ENCODE data around the gene HIPK2.
A peak's percentile ranks its signal among the peaks of the same experiment; 100 is the strongest.

The HIPK2 gene

DNA sequence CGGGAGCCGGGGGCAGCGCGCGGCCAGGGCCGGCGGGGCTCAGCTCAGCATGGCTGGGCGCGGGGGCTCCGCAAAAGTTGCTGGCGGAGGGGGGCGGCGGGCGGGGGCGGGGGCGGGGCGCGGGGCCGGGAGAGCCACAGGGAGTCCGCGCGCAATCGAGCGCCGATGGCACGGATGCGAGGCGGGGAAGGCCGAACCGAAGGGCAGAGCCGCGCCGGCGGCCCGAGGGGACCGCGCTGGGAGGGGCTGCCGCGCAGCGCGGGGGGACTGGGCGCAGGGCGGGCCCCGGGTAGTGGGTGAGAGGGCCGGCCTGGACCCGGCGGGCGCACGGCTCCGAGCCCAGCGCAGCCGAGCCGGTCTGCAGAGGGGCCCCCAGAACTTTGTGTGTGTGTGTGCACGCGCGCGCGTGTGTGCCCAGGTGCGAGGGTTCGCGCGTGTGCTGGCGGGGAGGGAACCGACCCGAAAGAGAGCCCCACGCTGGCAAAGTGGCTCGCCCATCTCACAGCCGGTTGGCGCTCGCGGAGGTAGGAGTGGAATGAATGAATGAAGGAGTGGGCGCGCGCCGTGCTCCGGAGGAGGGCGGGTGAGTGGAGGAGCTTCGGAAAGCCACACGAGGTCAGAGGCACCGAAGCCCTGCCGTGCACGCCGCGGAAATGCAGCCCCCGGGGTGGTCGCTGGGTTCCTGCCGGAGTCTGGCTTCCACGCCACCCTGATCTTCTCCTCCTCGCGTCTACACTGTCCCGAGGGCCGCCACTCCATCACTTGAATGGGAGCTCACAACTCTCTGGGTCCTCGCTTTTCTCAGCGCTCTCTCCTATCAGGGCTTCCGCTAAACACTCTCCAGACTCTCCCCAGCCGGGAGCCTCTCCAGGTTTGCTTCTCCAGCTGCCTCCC is at the start of gene HIPK2:
HIPK2 (minus strand) TSS at position 51 of the 894 bp plus-strand sequence. CDS start 375 bp downstream, outside the sequence.
- peak; percentile 23 to 71 (median 41) for DNase-seq (ENCODE audit: low read depth in 3 of 3)

- no peak for DNase-seq (ENCODE audit: low read depth in 3 of 3)
These were observed 49.2 kb upstream of the HIPK2 start for GRCh38 chr7:139827042-139827441.

- DNase-seq (ENCODE audit: low read depth in 3 of 3): no peak
These were observed 48.0 kb upstream of the HIPK2 start for GRCh38 chr7:139825666-139826290.

GRCh38 chr7:139823959-139824521 is 46.2 kb upstream of the HIPK2 start:
- no peak for DNase-seq (ENCODE audit: low read depth in 3 of 3)

DNA sequence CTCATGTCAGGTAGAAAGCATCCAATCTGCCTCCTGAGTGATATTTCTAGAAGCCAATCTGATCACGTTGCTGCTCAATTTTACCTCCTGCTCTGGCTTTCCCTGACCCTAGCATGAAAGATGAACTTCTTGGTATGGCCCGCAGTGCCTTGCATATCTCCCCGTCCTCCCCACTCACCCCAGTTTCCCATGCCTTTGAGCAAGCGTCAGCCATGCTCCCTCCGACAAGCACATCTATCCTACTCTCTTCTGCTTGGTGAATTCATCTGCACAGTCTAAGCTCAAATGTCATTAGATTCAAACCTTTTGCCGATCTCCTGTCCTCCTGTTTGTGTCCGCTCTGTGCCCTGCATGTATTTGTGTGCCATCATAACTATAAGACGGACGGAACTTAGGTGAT is 45.1 kb upstream of the HIPK2 start:
- DNase-seq (ENCODE audit: low read depth in 3 of 3): no peak

GRCh38 chr7:139821349-139822105 is 43.7 kb upstream of the HIPK2 start:
- no peak for DNase-seq (ENCODE audit: low read depth in 3 of 3)

GRCh38 chr7:139820089-139820488 is 42.3 kb upstream of the HIPK2 start:
- DNase-seq (ENCODE audit: low read depth in 3 of 3): no peak

DNA sequence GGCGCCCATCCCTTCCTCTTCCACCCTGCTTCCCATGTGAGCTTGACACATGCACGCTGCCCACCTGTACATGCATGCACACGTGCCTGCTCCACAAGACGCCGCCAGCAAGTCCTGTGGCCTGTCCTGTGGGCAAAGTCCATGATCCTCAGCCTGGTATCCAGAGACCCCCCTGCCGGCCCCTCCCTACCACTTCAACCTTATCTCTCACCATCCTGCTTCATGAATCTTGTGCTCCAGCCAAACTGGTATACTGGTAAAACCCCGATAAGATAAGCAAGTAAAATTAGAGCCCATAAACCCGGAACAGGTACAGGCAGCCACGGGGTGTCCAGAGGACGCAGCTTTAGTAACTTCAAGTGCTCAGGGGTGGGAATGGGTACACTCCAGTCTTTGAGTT is 39.5 kb upstream of the HIPK2 start:
- DNase-seq (ENCODE audit: low read depth in 3 of 3): no peak

DNA sequence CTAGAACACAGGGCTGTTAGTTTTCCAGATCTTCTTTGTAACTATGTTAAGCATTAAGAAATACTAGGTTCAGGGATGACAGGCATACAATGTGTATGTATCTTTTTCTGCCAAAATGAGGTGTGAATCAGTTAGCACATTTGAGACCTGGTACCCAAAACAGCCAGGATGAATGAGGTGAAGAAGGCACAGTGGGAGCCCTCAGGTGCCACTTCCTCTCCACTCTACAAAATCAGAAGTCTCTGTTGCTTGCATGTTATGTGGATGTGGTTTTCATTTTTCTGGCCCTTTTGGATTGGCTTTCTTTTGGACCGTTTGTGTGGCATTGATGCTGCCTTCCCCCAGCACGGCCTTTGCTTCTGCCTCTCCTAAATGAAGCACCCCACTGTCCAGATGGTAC is 35.9 kb upstream of the HIPK2 start:
- DNase-seq (ENCODE audit: low read depth in 3 of 3): no peak

- no peak for DNase-seq (ENCODE audit: low read depth in 3 of 3)
These were observed 35.4 kb upstream of the HIPK2 start for GRCh38 chr7:139813151-139813550.

GRCh38 chr7:139811066-139811465 is 33.3 kb upstream of the HIPK2 start:
- DNase-seq (ENCODE audit: low read depth in 3 of 3): no peak

DNA sequence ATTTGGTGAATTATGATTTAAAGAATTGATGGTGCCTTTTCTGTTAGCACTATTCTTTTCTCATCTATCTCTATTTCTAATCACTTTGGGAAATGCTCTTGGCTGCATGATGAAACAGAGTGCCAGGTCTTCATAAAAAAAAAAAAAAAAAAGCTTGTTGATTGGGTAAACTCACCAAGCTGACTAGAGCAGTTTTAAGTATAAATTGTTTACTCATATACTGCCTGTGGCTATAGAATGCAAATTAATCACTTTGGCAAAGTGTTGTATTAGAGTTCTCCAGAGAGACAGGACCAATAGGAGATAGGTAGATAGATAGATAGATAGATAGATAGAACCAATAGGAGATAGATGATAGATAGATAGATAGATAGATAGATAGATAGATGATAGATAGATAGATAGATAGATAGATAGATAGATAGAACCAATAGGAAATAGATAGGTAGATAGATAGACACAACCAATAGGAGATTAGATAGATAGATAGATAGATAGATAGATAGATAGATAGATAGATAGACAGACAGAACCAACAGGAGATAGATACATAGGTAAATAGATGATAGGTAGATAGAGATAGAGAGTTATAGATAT is 31.1 kb upstream of the HIPK2 start:
- no peak for DNase-seq (ENCODE audit: low read depth in 3 of 3)

DNA sequence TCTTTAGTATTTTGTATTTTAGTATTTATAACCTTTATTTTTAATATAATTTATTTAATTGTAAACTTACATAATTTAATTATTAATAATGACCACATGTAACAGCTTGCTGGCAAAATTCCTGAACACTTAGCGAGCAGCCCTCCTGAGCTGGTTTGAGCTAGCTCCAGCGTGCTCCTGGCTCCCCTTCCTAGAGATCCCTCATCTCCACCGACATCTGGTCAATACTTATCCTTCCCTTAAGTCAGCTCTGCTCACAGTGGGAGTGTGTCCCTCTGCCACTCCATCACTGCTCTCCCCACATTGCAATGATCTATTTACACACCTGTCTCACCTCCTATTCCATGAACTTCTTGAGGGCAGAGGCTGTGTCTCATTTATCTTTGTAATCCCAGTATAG is 30.6 kb upstream of the HIPK2 start:
- no peak for DNase-seq (ENCODE audit: low read depth in 3 of 3)

DNA sequence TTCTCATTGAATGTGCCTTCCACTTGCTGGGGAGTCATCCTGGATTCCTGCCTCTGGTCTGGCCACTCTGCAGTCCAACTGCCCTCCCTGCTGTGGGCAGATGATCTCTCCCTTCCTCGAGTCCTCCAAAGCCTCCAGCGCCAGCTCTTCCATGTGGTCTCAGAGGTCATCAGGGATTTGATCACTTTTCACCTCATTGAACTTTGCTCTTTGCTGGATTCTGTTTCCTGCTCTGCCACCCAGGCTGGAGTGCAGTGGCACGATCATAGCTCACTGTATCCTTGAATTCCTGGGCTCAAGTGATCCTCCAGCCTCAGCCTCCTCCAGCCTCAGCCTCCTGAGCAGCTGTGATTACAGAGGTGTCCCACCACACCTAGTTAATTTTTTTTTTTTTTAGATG is 29.2 kb upstream of the HIPK2 start:
- no peak for DNase-seq (ENCODE audit: low read depth in 3 of 3)

DNA sequence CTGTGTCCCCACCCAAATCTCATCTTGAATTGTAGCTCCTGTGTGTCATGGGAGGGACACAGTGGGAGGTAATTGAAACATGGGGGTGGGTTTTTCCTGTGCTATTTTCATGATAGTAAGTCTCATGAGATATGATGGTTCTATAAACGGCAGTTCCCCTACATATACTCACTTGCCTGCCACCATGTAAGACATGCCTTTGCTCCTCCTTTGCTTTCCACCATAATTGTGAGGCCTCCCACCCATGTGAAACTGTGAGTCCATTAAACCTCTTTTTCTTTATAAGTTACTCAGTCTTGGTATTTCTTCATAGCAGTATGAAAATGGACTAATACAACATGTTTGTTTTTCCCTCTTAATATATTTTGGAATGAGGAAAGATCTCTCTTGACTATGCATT is 26.8 kb upstream of the HIPK2 start:
- no peak for DNase-seq (ENCODE audit: low read depth in 3 of 3)

DNA sequence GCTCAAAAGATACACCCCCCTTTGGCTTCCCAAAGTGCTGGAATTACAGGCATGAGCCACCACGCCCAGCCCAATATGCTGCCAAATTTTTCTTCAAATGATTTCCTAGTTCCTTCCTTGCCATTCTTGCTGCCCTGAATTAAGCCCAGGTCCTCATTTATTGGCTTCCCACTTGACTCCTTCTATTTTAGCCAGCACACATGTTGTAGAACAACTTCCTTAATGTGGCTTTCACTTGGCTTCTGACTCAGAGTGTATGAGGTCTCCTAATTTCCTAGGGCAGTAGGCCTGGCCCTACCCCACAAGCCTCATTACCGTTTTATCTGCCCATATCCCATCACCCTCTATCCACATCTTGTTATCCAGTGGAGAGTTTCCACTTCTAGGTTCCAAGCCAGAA is 21.8 kb upstream of the HIPK2 start:
- no peak for DNase-seq (ENCODE audit: low read depth in 3 of 3)

GRCh38 chr7:139798892-139799291 is 21.1 kb upstream of the HIPK2 start:
- no peak for DNase-seq (ENCODE audit: low read depth in 3 of 3)

DNA sequence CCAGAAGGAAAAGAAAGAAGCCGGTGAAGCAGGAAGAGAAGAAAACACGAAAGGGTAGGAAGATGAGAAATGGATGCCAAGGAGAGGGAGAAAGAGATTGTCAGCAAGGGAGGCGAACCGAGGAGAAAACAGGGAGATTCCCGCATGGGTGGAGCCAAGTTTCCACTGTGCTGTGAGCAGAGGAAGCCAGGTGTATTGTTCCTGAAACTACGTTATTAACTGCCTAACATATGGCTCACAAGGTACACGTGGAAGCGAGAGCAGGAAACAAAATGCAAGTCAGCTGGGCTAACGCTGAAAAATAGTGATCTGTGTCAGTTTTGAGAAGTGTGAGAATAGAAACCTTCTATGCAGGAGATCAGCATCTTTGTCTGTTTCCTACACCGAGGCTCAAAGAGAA is 20.4 kb upstream of the HIPK2 start:
- DNase-seq (ENCODE audit: low read depth in 3 of 3): no peak

DNA sequence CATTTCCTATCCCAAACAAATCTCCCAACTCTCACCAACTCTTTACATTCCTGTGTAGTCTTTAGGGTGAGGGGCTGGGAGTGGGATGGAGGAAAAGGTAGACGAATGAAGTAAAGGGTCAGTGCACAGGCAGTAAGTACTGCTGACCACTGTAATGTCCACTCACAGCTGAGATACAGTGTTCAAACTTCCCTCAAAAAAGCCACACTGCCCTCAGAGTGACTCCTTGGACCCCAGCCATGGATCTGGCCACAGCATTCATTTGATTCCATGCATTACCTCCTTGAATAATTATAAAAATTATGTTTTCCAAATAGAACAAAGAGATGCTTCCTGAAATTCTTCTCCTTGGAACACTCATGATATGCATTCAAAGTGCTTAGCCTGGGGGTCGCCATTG is 19.8 kb upstream of the HIPK2 start:
- no peak for DNase-seq (ENCODE audit: low read depth in 3 of 3)

DNA sequence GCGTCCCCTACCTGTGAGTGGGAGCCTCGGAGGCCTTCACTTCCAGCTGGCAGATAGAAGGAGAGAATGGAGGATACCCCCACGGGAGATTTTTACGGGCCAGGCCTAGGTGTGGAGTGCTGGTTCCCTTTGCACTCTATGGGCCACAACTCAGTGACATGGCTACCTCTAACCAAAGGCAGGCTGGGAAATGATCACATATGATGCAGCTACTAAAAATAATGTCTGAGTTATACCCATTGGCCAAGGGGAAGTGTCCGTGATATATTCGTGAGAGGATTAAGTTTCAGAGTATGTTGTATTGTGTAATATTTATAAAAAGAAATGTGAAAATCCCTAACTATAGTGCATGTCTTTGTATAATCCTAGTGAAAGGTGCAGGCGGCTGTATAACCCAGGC is 13.5 kb upstream of the HIPK2 start:
- DNase-seq (ENCODE audit: low read depth in 3 of 3): no peak

GRCh38 chr7:139784648-139785047 is 6.8 kb upstream of the HIPK2 start:
- DNase-seq (ENCODE audit: low read depth in 3 of 3): no peak

Data from stimulated activated CD4-positive, alpha-beta T cell treated with anti-CD3 and anti-CD28 coated beads, TNF-alpha, amount 100 ng/mL, for 24 hours (primary cell).